Cardiac fibroblast (primary cell): ENCODE data around the gene RER1.
"Not testable (repeated sequence)": the region's sequence is repeated elsewhere in the genome, so short reads cannot be mapped to it uniquely, and the experiment has no call there.

Source experiments
- DNase-seq, 2 donors: peaks; one replicate each; pipeline versions ENCODE4 v3.0.0 to v3.0.0-alpha.2; 2010; ENCODE audit warnings: low read depth in 2 of 2
- H3K4me3 ChIP-seq, 2 donors: replicated peaks in 1 of 2; 1 replicate in 1 of 2; 2 replicates in 1 of 2; pipeline ENCODE4 v1.5.1; 2011; ENCODE audit warnings: low read depth in 2 of 2, low read length in 2 of 2, mild to moderate bottlenecking in 2 of 2, moderate library complexity in 1 of 2
- CTCF ChIP-seq: IDR thresholded peaks from one replicate; pipeline ENCODE4 v1.5.1; 2011; ENCODE audit warnings: low read depth, mild to moderate bottlenecking, low read length, inconsistent platforms

The RER1 gene

GRCh38 chr1:2439369-2439768 lies 47.7 kb downstream of the RER1 start:
- DNase-seq, result no peak
- no peak overlapping the region for H3K4me3 ChIP-seq
- TF ChIP-seq CTCF, result no peak

GRCh38 chr1:2440346-2440745 lies 48.7 kb downstream of the RER1 start:
- not testable (repeated sequence) for DNase-seq, H3K4me3 ChIP-seq

DNA sequence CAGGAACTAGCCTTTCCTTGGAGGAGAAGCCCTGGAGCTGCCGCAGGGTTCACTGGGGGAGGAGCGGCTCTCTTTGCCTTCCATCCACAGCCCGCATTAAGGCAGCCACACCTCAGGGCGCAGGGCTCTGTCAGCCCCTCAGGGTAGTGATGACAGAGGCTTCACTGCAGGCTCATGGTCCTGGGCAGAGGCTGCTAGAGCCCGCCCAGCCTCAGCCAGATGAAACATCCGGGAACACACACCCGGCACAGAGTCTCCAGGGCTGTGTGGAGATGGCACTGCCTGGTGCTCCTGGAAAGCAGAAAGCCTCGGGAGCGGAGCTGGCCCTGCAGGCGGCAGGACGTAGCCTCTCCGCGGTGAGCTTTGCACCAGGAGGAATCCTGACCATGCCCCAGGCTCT lies 50.1 kb downstream of the RER1 start:
- no peak for TF ChIP-seq CTCF
- DNase-seq, result no peak
- H3K4me3 ChIP-seq, result no peak overlapping the region

- no peak for TF ChIP-seq CTCF
- no peak overlapping the region for H3K4me3 ChIP-seq
- DNase-seq, result no peak
These were observed 51.0 kb downstream of the RER1 start for GRCh38 chr1:2442661-2443060.

- no peak overlapping the region for H3K4me3 ChIP-seq
- TF ChIP-seq CTCF, result no peak
- no peak for DNase-seq
These were observed 51.9 kb downstream of the RER1 start for GRCh38 chr1:2443277-2444137.

- DNase-seq, result no peak
- no peak for TF ChIP-seq CTCF
- H3K4me3 ChIP-seq, result no peak overlapping the region
These were observed 52.5 kb downstream of the RER1 start for GRCh38 chr1:2444138-2444591.

DNA sequence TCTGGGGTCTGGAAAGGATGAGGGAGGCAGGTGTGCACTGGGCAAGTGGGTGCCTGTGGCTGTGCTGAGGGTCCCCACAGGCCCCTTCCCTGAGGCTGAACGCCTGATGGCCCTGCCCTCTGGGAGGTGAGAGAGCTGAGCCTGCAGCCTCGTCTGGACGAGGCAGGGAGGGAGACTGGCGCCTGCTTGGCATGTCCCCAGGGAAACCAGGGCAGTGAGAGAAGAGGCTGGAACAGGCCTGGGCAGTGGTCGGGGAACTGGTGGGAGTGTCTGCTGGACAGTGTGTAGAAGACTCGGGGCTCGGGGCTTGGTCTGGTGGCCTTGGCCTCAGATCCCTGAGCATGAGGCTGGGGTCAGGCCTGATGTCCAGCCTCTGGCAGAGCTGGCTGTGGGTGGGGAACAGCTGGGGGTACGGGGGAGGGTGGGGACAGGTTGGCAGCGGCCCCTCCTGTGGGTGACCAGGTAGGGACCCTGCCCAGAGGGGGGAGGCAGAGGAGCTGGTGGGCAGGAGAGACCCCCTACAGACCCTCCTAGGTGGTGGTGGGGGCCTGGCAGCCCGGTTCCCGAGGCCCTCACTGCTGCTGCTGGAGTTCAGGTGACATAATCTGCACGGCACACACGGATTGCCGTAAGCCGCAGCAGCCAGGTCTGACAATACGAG lies 53.7 kb downstream of the RER1 start:
- DNase-seq, result no peak
- TF ChIP-seq CTCF, result no peak
- no peak overlapping the region for H3K4me3 ChIP-seq
